Activated CD4-positive, alpha-beta T cell treated with anti-CD3 and anti-CD28 coated beads, Interleukin-10, Interleukin-2, amounts not matched to agents 100 ng/mL and 50 ng/mL, durations not matched to agents 16 hours and 8 hours (primary cell): ENCODE data around the gene SLC5A2.
A peak's percentile ranks its signal among the peaks of the same experiment; 100 is the strongest.
"Not testable (repeated sequence)": the region's sequence is repeated elsewhere in the genome, so short reads cannot be mapped to it uniquely, and the experiment has no call there.

Source experiments
- DNase-seq: peaks from one replicate; pipeline ENCODE4 v3.0.0-alpha.2; 2020

SLC5A2 gene

GRCh38 chr16:31483081-31483480 is at the start of gene SLC5A2:
Gene SLC5A2 (plus strand): TSS chr16:31483123. CDS start chr16:31483137, 14 bp downstream.
- no peak for DNase-seq

DNA sequence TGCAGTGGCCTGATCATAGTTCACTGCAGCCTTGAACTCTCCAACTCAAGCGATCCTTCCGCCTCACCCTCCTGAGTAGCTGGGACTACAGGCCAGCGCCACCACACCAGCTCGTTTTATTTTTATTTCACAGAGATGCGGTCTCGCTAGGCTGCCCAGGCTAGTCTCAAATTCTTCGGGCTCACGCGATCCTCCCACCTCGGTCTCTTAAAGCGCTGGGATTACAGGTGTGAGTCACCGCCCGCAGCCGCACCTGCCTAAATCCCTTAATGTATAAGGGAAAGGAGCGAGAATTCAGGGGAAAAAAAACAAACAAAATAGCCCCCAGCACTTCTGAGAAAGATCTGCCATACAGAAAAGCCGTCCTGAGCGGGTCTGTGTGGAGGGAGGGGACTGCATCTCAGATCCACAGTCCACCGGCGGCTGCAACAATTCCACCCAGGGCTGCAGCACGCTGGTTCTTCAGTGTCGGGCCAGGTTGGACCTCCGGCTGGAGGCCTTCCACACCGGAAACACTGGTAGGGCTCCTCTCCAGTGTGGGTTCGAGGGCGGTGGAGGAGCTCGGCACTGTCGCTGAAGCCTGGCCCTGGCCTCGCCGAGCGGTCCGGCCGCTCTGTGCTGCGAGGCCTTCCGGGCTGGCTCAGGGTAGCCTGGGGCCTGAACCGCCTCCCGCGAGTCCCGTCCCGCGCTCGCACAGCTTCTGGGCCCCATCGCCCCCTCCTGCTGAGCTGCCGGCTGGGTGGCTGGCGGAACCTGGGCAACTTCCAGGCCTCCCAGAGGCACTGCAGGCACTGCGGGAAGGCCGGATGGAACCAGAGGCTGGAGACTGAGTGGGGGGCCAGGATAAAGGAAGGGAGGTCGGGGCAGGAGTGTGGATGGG is 47.3 kb upstream of the SLC5A2 start:
- DNase-seq, result no peak

DNA sequence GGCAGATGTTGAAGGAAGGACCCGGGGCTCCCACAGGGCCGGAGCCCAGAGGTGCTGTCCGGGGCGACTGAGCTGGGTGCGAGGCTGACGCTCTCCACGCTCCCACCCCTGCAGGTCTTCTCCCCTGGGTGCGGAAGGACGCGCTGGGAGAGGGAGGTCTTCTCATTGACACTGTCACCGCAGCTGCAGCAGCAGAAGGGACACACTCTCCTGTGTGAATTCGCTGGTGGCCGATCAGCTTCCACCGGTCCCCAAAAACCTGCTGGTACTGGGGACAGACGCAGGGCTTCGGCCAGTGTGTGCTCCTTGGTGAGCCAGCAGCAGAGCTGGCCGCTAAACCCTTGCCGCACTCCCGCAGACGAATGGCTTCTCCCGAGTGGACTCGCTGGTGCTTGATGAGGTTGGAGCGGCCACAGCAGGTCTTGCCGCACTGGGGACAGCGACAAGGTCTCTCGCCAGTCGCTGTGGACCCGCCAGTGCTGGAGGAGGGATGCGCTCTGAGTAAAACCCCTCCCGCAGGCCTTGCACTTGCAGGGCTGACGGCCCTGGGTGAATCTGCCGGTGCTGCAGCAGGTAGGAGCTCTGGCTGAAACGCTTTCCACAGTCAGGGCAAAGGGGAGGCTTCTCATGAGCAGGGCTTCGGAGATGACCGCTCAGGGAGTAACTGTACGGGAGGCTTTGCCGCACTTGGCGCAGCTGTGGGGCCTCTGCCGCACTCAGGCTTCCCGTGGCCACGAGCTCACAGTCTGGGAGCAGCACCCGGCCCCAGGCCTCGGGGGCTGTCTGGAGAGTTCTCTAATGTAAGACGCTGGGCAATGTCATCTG is 46.5 kb upstream of the SLC5A2 start:
- no peak for DNase-seq

- DNase-seq, result no peak
Observed at GRCh38 chr16:31438414-31438813, 44.5 kb upstream of the SLC5A2 start.

DNA sequence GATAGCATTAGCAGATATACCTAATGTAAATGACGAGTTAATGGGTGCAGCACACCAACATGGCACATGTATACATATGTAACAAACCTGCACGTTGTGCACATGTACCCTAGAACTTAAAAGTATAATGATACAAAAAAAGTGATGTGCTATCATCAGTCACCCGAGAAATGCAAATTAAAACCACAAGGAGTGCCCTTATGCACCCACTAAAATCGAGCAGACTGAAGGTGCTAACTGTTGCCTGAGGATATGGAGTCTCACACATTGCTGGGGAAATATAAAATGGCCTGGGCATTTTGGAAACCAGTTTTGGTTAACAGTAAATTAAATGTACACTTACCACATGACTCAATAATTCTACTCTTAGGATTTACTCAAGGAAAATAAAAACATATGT is 43.9 kb upstream of the SLC5A2 start:
- DNase-seq, result not testable (repeated sequence)

DNA sequence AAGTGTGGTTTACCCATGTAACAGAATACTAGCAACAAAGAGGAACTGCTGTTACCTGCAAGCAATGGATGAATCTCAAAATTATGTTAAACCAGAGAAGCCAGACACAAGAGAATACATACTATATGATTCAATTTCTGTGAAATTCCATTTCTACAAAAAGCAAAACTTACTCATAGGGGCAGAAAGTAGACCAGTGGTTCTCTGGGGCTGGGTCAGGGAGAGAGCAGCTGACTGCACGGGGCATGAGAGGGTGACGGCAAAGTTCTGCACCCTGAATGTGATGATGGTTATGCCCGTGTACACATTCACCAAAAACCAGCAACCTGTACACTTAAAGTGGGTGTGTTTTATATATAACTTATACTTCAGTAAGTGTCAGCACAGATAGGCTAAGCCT is 43.4 kb upstream of the SLC5A2 start:
- DNase-seq, result no peak

DNA sequence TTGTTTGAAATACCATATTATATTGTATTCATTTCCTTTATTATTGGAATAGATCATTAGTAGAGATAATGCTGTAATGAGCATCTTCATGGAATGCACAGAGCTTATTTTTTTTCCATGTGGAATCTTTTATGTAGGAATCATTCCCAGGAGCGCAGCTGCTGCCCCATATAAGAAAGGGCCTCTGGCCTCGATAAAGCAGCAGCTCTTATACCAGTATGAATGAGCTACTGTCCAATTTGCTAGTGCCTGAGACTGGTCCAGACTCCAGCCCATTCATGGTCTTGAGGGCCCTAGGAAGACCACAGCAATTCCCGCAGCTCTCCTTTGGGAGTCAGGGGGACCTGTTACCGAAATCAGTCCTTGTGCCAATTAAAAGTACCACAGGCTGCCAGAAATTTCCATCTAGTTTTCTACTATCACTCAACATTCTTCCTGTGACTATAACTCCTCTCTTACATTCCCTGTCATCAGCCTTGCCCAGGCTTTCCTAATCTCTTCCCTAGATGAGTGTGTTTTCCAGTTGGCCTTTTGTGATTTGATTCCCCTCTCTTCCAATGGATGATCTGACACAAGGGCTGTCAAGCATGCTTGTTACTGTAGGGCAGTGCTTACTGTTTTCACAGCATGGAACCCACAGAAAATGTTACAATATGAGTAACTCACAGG is 42.3 kb upstream of the SLC5A2 start:
- DNase-seq, result peak; percentile 16

DNA sequence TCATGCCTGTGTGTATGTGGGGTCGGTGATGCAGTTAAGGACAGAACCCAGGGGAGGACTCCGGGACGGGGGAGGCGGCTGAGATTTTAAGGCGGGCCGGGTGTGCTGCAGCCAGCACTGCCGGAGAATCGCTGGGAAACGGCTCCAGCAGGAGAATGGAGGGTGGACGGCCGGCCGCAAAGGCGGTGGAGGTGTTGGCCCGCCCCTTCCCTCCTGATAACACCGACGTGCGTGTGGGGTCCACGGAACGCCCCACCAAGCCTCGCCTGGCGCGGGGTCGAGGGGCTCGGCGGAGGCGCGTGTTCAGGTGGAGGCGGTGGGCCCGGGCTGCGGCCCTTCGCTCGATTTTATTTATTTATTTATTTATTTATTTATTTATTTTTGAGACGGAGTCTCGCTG is 41.0 kb upstream of the SLC5A2 start:
- DNase-seq, result no peak

DNA sequence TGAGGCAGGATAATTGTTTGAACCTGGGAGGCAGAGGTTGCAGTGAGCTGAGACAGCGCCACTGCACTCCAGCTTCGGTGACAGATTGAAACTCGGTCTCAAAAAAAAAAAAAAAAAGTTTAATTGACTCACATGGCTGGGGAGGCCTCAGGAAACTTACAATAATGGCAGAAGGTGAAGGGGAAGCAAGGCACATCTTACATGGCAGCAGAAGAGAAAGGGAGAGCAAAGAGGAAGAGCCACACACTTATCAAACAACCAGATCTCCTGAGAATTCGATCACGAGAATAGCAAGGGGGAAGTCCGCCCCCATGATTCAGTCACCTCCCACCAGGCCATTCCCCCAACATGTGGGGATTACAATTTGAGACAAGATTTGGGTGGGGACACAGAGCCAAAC is 37.0 kb upstream of the SLC5A2 start:
- DNase-seq, result not testable (repeated sequence)

GRCh38 chr16:31451201-31451600 is 31.7 kb upstream of the SLC5A2 start:
- no peak for DNase-seq

DNA sequence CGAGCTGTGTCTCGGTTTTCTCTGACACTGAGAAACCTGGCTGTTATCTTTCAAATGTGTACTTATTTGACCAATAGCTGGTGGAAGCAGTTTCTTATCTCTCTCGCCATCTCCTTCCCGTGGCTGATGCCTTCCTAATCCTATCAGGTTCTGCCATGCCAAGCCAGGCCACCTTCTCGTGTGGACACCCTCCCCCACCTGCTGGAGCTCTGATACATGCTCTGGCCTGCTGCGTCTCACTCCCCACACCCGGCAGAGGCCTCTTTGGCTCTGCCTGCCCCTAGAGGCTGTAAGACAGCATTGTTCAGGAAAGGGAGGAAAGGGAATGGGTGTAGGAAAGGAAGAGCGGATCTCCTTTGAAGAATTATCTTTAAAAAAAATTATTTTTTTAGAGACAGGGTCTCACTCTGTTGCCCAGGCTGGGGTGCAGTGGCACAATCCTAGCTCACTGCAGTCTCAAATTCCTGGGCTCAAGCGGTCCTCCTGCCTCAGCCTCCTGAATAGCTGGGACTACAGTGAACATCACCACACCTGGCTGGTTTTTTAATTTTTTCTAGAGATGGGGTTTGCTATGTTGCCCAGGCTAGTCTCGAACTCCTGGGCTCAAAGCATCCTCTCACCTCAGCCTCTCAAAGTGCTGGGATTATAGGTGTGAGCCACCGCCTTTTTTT is 31.1 kb upstream of the SLC5A2 start:
- peak; percentile 30 for DNase-seq

- DNase-seq, result no peak
Observed at GRCh38 chr16:31452631-31453106, 30.3 kb upstream of the SLC5A2 start.

- no peak for DNase-seq
Observed at GRCh38 chr16:31453255-31454204, 29.4 kb upstream of the SLC5A2 start.

DNA sequence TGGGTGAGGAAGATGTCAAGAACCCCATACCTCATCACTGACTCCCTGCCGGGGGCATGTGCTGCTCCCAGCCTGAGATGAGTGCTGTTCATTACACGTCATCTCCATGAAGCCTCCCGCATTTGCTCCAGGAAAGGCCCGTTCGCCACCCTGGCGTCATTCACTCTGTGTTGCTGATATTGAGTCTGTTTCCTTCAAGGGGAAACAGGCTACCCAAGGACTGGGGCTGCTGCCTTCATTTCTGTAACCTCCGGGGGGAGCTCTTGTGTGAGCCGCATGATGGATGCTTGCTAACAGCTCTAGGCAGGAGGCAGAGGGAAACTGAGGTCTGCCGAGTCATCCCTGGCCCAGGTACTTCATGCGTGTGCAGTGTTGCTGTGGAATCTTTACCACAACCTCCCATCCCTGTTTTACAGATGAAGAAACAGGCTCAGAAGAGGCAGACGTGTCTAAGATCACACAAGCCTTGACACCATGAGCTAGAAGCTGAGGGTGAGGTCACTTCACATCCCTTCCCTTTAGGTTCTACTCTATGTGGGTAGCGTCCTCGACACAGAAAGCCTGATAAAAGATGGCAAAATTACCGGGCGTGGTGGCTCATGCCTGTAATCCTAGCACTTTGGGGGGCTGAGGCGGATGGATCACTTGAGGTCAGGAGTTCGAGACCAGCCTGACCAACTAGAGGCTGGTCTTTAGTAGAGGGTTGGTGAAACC is 27.2 kb upstream of the SLC5A2 start:
- peak; percentile 56 for DNase-seq

- DNase-seq, result no peak
Observed at GRCh38 chr16:31456988-31457360, 25.9 kb upstream of the SLC5A2 start.

GRCh38 chr16:31458073-31458843 is 24.7 kb upstream of the SLC5A2 start:
- peak; percentile 75 for DNase-seq

DNA sequence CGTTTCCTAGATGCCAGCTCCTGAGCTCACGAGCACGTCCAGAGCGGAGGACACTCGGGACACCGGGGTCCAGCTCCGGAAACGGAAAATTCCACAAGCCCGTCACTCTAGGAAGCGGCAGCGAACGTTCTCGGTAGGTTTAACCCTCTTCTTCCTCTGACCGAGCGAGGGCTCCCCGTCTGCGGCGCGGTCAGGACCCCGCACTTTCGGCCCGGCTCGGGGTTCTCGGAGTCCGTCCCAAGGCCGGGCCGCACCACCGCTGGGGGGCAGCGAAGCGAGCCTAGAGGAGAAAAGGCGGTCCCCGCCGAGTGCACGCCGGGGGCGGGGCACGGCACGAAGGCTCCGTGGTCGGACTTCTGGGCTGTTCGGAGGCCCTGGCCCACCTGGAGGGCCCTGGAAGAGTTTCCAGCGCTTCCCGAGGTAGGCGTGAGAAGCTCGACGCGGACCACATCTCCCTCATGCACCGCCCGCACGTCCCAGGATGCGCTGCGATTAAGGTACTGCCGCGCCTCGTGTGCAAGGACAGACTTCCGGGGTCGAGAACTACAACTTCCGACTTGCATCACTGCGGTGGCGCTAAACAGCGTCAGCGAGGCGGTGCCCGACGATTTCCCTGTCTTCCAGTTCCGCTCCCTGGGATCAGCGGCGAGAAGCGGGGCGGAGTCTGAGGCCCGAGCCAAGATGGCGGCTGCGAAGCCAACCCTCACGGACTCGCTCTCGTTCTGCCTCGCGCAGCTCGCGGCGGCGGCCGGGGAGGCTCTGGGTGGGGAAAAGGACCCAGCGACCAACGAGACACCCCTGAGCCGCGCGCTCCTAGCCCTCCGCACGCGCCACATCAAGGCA is 23.9 kb upstream of the SLC5A2 start, which contains the start of gene ARMC5:
Gene ARMC5, plus strand, starts transcription at position 658 of the 843 bp plus-strand sequence. Its CDS starts 24 bp downstream, at position 682.
- DNase-seq, result peak; percentile 98

DNA sequence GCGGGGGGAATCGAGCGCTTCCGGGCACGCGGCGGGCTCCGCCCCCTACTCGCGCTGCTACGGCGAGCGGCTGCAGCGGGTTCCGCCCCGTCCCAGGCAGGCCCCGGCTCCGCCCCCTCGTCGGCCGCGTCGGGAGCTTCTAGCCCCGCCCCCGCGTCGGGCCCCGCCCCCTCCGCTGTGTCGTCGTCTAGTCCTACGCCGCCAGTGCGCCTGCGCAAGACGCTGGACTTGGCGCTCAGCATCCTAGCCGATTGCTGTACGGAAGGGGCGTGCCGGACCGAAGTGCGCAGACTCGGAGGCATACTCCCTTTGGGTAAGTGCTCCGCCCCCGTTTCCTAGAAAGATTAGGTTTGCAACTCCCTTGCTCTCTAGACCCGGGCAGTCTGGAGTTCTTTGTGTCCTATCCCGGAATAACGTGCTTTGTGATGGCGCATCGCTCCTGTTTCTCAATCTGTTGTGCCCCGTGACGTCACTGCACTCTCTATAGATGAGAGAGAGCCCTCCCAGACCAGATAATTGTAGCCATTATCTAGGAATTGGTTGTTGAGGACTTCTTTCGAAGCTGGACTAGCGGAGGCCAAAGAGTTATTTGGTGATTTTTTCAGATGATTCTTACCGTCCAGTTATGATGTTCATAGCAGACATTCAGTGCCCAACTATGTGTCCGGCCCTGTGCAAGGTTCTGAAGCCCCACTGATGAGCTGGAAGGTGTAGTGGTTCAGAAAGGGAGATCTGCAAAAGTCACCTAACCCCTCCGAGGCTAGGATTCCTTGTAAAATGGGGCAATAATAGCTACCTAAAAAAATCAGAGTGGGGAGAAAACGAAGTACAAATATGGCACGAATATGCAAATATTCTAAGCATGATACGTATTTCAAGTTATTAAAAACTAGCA is 23.0 kb upstream of the SLC5A2 start:
- DNase-seq, result peak; percentile 100
